ENCODE results near the gene C9. TPM values are rescaled to one million over a fixed set of nuclear protein-coding genes. Genes with fewer than 3 reads are reported as not detected.

The C9 gene
- polyA plus RNA-seq, 1 donor from 2014 or later = not detected

GRCh38 chr5:39238366-39239105 lies 125.8 kb downstream of the C9 start:
- no peaks in the 10 kb centered on the region for H3K9me3 ChIP-seq (ENCODE audit: low read length)
- no peaks in the 10 kb centered on the region for H4K20me1 ChIP-seq (ENCODE audit: insufficient read depth)
- no peak overlapping the region for H3K4me3 ChIP-seq (ENCODE audit: low read length)
- no peak for TF ChIP-seq EP300 (conservative IDR thresholded peaks at IDR 0.05; ENCODE audit: poor library complexity, severe bottlenecking)
- no peak for TF ChIP-seq MXI1 (conservative IDR thresholded peaks at IDR 0.05; ENCODE audit: poor library complexity, severe bottlenecking)
- no peak for TF ChIP-seq CTCF (IDR thresholded peaks at IDR 0.05; ENCODE audit: poor library complexity, severe bottlenecking)
- no peak for TF ChIP-seq TAF1 (IDR thresholded peaks at IDR 0.05; ENCODE audit: low read depth)
- TF ChIP-seq EZH2 (IDR thresholded peaks at IDR 0.05; ENCODE audit: borderline replicate concordance, insufficient read depth, low read length, poor library complexity, severe bottlenecking) = no peak
- no peak for TF ChIP-seq RAD21 (conservative IDR thresholded peaks at IDR 0.05)
- H3K36me3 ChIP-seq (ENCODE audit: insufficient read depth, low read length) = no peaks in the 10 kb centered on the region
- H3K4me2 ChIP-seq (ENCODE audit: low read length) = no peak overlapping the region
- no peak overlapping the region for H3K27ac ChIP-seq (ENCODE audit: low read length)
- H3K9ac ChIP-seq (ENCODE audit: low read length) = no peak overlapping the region
- no peaks in the 10 kb centered on the region for H3K27me3 ChIP-seq (ENCODE audit: insufficient read depth, low read depth, low read length)
- H3F3A ChIP-seq (ENCODE audit: insufficient read depth, low read length, poor library complexity, severe bottlenecking) = no peaks in the 10 kb centered on the region
- H3K79me2 ChIP-seq (replicated peaks; ENCODE audit: insufficient read depth, low read length) = no peaks in the 10 kb centered on the region
- H3K9me2 ChIP-seq (ENCODE audit: insufficient read depth, low read length) = no peaks in the 10 kb centered on the region
- H2AFZ ChIP-seq (ENCODE audit: low read depth, low read length) = no peak overlapping the region

GRCh38 chr5:39236718-39237117 lies 127.6 kb downstream of the C9 start:
- Histone ChIP-seq H3F3A (ENCODE audit: insufficient read depth, low read length, poor library complexity, severe bottlenecking) (no peaks in the 10 kb centered on the region), H3K4me3 (ENCODE audit: low read length) (no peak overlapping the region), H3K4me2 (ENCODE audit: low read length) (no peak overlapping the region), H3K79me2 (replicated peaks; ENCODE audit: insufficient read depth, low read length) (no peaks in the 10 kb centered on the region), H3K9ac (ENCODE audit: low read length) (no peak overlapping the region), H2AFZ (ENCODE audit: low read depth, low read length) (no peak overlapping the region), H3K27ac (ENCODE audit: low read length) (no peak overlapping the region), H3K9me2 (ENCODE audit: insufficient read depth, low read length) (no peaks in the 10 kb centered on the region), H4K20me1 (ENCODE audit: insufficient read depth) (no peaks in the 10 kb centered on the region), H3K36me3 (ENCODE audit: insufficient read depth, low read length) (no peaks in the 10 kb centered on the region), H3K9me3 (ENCODE audit: low read length) (no peaks in the 10 kb centered on the region), H3K27me3 (ENCODE audit: insufficient read depth, low read depth, low read length) (no peaks in the 10 kb centered on the region)
- TF ChIP-seq POLR2AphosphoS5 (IDR thresholded peaks at IDR 0.05) (no peak), REST (IDR thresholded peaks at IDR 0.05; ENCODE audit: borderline replicate concordance) (no peak), EZH2 (IDR thresholded peaks at IDR 0.05; ENCODE audit: borderline replicate concordance, insufficient read depth, low read length, poor library complexity, severe bottlenecking) (no peak), EP300 (conservative IDR thresholded peaks at IDR 0.05; ENCODE audit: poor library complexity, severe bottlenecking) (no peak), RAD21 (conservative IDR thresholded peaks at IDR 0.05) (no peak), SMC3 (conservative IDR thresholded peaks at IDR 0.05; ENCODE audit: poor library complexity) (no peak), TAF1 (IDR thresholded peaks at IDR 0.05; ENCODE audit: low read depth) (no peak), MXI1 (conservative IDR thresholded peaks at IDR 0.05; ENCODE audit: poor library complexity, severe bottlenecking) (no peak), CTCF (IDR thresholded peaks at IDR 0.05; ENCODE audit: poor library complexity, severe bottlenecking) (no peak)

All from neural cell (in vitro differentiated cells).